Neural cell (in vitro differentiated cells): ENCODE measurements around the gene UBA1. TPM values are rescaled to one million over a fixed set of nuclear protein-coding genes. Genes with fewer than 3 reads are reported as not detected.
A peak's percentile ranks its signal among the peaks of the same experiment; 100 is the strongest.

ENCODE experiments used
- H2AFZ ChIP-seq: fragments of 200-600, 300-800 bp; sonication (generic), shearing (Covaris generic); 2 replicates; pipeline ENCODE4 v1.6.0; 2014; ENCODE audit warnings: low read depth, mild to moderate bottlenecking, antibody characterized with exemption, low read length, moderate library complexity
- H3F3A ChIP-seq: fragments of 200-600 bp; shearing (Covaris generic); 2 replicates; pipeline ENCODE4 v1.6.1; 2016; ENCODE audit warnings: mild to moderate bottlenecking, moderate library complexity, mixed read lengths, antibody characterized with exemption, low read length; ENCODE audit not compliant: insufficient read depth, poor library complexity, severe bottlenecking
- H3K27ac ChIP-seq: fragments of 200-600, 300-800 bp; sonication (generic), shearing (Covaris generic); 2 replicates; pipeline ENCODE4 v1.5.1; 2014; ENCODE audit warnings: mild to moderate bottlenecking, low read length, moderate library complexity
- H3K27me3 ChIP-seq: fragments of 300-800, 200-600 bp; sonication (generic), shearing (Covaris generic); 2 replicates; pipeline ENCODE4 v1.6.0; 2014; ENCODE audit warnings: mild to moderate bottlenecking, low read depth, low read length, moderate library complexity; ENCODE audit not compliant: insufficient read depth
- H3K36me3 ChIP-seq: fragments of 300-800, 200-600 bp; sonication (generic), shearing (Covaris generic); 2 replicates; pipeline ENCODE4 v1.5.1; 2014; ENCODE audit warnings: mild to moderate bottlenecking, antibody characterized with exemption, low read length, moderate library complexity; ENCODE audit not compliant: insufficient read depth
- H3K4me2 ChIP-seq: fragments of 300-800, 200-600 bp; sonication (generic), shearing (Covaris generic); 2 replicates; pipeline ENCODE4 v1.6.0; 2014; ENCODE audit warnings: mild to moderate bottlenecking, low read length
- H3K4me3 ChIP-seq: fragments of 300-800, 200-600 bp; sonication (generic), shearing (Covaris generic); 2 replicates; pipeline ENCODE4 v1.5.1; 2014; ENCODE audit warnings: mild to moderate bottlenecking, low read length, moderate library complexity
- H3K79me2 ChIP-seq: fragments of 200-600 bp; shearing (Covaris generic); replicated peaks from 2 replicates; pipeline ENCODE4 v1.6.0; 2014; ENCODE audit warnings: mild to moderate bottlenecking, low read length, moderate library complexity; ENCODE audit not compliant: insufficient read depth
- H3K9ac ChIP-seq: fragments of 300-800, 200-600 bp; sonication (generic), shearing (Covaris generic); 2 replicates; pipeline ENCODE4 v1.6.1; 2016; ENCODE audit warnings: mild to moderate bottlenecking, low read length, mixed read lengths
- H3K9me2 ChIP-seq: fragments of 200-600 bp; shearing (Covaris generic); 2 replicates; pipeline ENCODE4 v1.6.1; 2016; ENCODE audit warnings: mild to moderate bottlenecking, low read length, mixed read lengths; ENCODE audit not compliant: insufficient read depth
- H3K9me3 ChIP-seq: fragments of 200-600, 300-800 bp; sonication (generic), shearing (Covaris generic); 2 replicates; pipeline ENCODE4 v1.6.1; 2016; ENCODE audit warnings: mild to moderate bottlenecking, mixed run types, low read length, moderate library complexity, mixed read lengths
- H4K20me1 ChIP-seq: fragments of 200-600 bp; shearing (Covaris generic); 2 replicates; pipeline ENCODE4 v1.6.1; 2016; ENCODE audit warnings: mild to moderate bottlenecking, mixed run types; ENCODE audit not compliant: insufficient read depth
- EP300 ChIP-seq: fragments of 450-650 bp; conservative IDR thresholded peaks from 2 replicates; pipeline ENCODE4 v1.6.1; 2014; ENCODE audit warnings: antibody characterized with exemption, mild to moderate bottlenecking, moderate library complexity; ENCODE audit not compliant: poor library complexity, severe bottlenecking
- EZH2 ChIP-seq: fragments of 200-600, 300-800 bp; shearing (Covaris generic), sonication (generic); IDR thresholded peaks from 2 replicates; pipeline ENCODE4 v1.6.1; 2014; ENCODE audit warnings: antibody characterized with exemption, low read length, borderline replicate concordance, mild to moderate bottlenecking; ENCODE audit not compliant: insufficient read depth, poor library complexity, severe bottlenecking
- MXI1 ChIP-seq: fragments of 450-650 bp; conservative IDR thresholded peaks from 2 replicates; pipeline ENCODE4 v1.6.1; 2014; ENCODE audit warnings: antibody characterized with exemption, mild to moderate bottlenecking; ENCODE audit not compliant: poor library complexity, severe bottlenecking
- POLR2AphosphoS5 ChIP-seq: IDR thresholded peaks from 2 replicates; pipeline ENCODE4 v1.6.1; 2012
- RAD21 ChIP-seq: fragments of 450-650 bp; conservative IDR thresholded peaks from 2 replicates; pipeline ENCODE4 v1.6.1; 2014; ENCODE audit warnings: antibody characterized with exemption, mild to moderate bottlenecking, moderate library complexity
- SMC3 ChIP-seq: fragments of 450-650 bp; conservative IDR thresholded peaks from 2 replicates; pipeline ENCODE4 v1.6.1; 2014; ENCODE audit warnings: antibody characterized with exemption, mild to moderate bottlenecking, moderate library complexity; ENCODE audit not compliant: poor library complexity
- TAF1 ChIP-seq: IDR thresholded peaks from 2 replicates; pipeline ENCODE4 v1.6.1; 2012; ENCODE audit warnings: low read depth
- polyA plus RNA-seq: library from polyadenylated mRNA; depleted of rRNA; stranded (reverse); fragments of >200 nt; gene quantifications from 2 replicates; pipeline ENCODE4 v1.2.3, GENCODE V29; 2014
- TF ChIP-seq, protein P1 (sequence below): IDR thresholded peaks from 2 replicates; pipeline ENCODE4 v1.6.1; 2012; ENCODE audit warnings: borderline replicate concordance
- TF ChIP-seq, protein P2 (sequence below): fragments of 450-650 bp; IDR thresholded peaks from 2 replicates; pipeline ENCODE4 v1.5.1; 2014; ENCODE audit warnings: antibody characterized with exemption, mild to moderate bottlenecking, moderate library complexity; ENCODE audit not compliant: poor library complexity, severe bottlenecking

The UBA1 gene
- polyA plus RNA-seq, 1 donor from 2014 or later = 132 TPM

- Histone ChIP-seq H3K9ac (peak overlapping the region; percentile 89), H3K4me3 (peak overlapping the region; percentile 78), H3K9me3 (no peaks in the 10 kb centered on the region), H4K20me1 (no peaks in the 10 kb centered on the region), H3K9me2 (no peaks in the 10 kb centered on the region), H3K4me2 (no peak overlapping the region), H2AFZ (no peak overlapping the region), H3F3A (no peaks in the 10 kb centered on the region), H3K79me2 (peaks cover 30% of the 10 kb centered on the region), H3K27me3 (no peaks in the 10 kb centered on the region), H3K36me3 (no peaks in the 10 kb centered on the region), H3K27ac (peak overlapping the region; percentile 93)
- TF ChIP-seq, protein P1, sequence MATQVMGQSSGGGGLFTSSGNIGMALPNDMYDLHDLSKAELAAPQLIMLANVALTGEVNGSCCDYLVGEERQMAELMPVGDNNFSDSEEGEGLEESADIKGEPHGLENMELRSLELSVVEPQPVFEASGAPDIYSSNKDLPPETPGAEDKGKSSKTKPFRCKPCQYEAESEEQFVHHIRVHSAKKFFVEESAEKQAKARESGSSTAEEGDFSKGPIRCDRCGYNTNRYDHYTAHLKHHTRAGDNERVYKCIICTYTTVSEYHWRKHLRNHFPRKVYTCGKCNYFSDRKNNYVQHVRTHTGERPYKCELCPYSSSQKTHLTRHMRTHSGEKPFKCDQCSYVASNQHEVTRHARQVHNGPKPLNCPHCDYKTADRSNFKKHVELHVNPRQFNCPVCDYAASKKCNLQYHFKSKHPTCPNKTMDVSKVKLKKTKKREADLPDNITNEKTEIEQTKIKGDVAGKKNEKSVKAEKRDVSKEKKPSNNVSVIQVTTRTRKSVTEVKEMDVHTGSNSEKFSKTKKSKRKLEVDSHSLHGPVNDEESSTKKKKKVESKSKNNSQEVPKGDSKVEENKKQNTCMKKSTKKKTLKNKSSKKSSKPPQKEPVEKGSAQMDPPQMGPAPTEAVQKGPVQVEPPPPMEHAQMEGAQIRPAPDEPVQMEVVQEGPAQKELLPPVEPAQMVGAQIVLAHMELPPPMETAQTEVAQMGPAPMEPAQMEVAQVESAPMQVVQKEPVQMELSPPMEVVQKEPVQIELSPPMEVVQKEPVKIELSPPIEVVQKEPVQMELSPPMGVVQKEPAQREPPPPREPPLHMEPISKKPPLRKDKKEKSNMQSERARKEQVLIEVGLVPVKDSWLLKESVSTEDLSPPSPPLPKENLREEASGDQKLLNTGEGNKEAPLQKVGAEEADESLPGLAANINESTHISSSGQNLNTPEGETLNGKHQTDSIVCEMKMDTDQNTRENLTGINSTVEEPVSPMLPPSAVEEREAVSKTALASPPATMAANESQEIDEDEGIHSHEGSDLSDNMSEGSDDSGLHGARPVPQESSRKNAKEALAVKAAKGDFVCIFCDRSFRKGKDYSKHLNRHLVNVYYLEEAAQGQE = no peak
- TF ChIP-seq POLR2AphosphoS5 = peak; percentile 74
Measured at GRCh38 chrX:47217852-47218279, 24.2 kb downstream of the UBA1 start.

- no peaks in the 10 kb centered on the region for H3K36me3 ChIP-seq
- H3K79me2 ChIP-seq = peaks cover 30% of the 10 kb centered on the region
- H3K9me3 ChIP-seq = no peaks in the 10 kb centered on the region
- H2AFZ ChIP-seq = no peak within 1 kb of the TSS
- H3K9ac ChIP-seq = peak within 1 kb of the TSS; percentile 89
- H3K4me3 ChIP-seq = peak within 1 kb of the TSS; percentile 78
- no peaks in the 10 kb centered on the region for H4K20me1 ChIP-seq
- TF ChIP-seq MXI1 (no peak), SMC3 (peak; percentile 46), TAF1 (no peak), RAD21 (peak; percentile 43), EZH2 (no peak), POLR2AphosphoS5 (peak; percentile 86), EP300 (no peak)
- TF ChIP-seq, protein P1 = no peak
- TF ChIP-seq, protein P2, sequence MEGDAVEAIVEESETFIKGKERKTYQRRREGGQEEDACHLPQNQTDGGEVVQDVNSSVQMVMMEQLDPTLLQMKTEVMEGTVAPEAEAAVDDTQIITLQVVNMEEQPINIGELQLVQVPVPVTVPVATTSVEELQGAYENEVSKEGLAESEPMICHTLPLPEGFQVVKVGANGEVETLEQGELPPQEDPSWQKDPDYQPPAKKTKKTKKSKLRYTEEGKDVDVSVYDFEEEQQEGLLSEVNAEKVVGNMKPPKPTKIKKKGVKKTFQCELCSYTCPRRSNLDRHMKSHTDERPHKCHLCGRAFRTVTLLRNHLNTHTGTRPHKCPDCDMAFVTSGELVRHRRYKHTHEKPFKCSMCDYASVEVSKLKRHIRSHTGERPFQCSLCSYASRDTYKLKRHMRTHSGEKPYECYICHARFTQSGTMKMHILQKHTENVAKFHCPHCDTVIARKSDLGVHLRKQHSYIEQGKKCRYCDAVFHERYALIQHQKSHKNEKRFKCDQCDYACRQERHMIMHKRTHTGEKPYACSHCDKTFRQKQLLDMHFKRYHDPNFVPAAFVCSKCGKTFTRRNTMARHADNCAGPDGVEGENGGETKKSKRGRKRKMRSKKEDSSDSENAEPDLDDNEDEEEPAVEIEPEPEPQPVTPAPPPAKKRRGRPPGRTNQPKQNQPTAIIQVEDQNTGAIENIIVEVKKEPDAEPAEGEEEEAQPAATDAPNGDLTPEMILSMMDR = no peak
- peak within 1 kb of the TSS; percentile 93 for H3K27ac ChIP-seq
- peak within 1 kb of the TSS; percentile 59 for H3K4me2 ChIP-seq
- H3K27me3 ChIP-seq = no peaks in the 10 kb centered on the region
- H3K9me2 ChIP-seq = no peaks in the 10 kb centered on the region
- no peaks in the 10 kb centered on the region for H3F3A ChIP-seq
Measured at GRCh38 chrX:47218280-47218919, 24.8 kb downstream of the UBA1 start, which contains the start of gene CDK16. Gene CDK16, plus strand, starts transcription at chrX:47218681. Its CDS starts 4,877 bp downstream, at chrX:47223558.
